GM06990 (cell line): Measurements from ENCODE around the gene PSMD14.

Experiments
- DNase-seq: peaks from one replicate; pipeline ENCODE4 v3.0.0-alpha.2; 2011; ENCODE audit not compliant: insufficient read length; ENCODE audit errors: extremely low read depth
- H3K27me3 ChIP-seq: replicated peaks from 2 replicates; pipeline ENCODE4 v1.6.0; 2011; ENCODE audit warnings: low read length; ENCODE audit not compliant: control insufficient read depth, insufficient read depth
- H3K36me3 ChIP-seq: 2 replicates; pipeline ENCODE4 v1.5.1; 2011; ENCODE audit warnings: low read length; ENCODE audit not compliant: control insufficient read depth, insufficient read depth
- H3K4me3 ChIP-seq: replicated peaks from 2 replicates; pipeline ENCODE4 v1.5.1; 2011; ENCODE audit warnings: low read depth, mild to moderate bottlenecking, control low read depth, low read length
- CTCF ChIP-seq: IDR thresholded peaks from 2 replicates; pipeline ENCODE4 v1.5.1; 2011; ENCODE audit warnings: low read length, control low read depth, mild to moderate bottlenecking, inconsistent platforms; ENCODE audit not compliant: insufficient read depth, poor library complexity, severe bottlenecking

Gene PSMD14

DNA sequence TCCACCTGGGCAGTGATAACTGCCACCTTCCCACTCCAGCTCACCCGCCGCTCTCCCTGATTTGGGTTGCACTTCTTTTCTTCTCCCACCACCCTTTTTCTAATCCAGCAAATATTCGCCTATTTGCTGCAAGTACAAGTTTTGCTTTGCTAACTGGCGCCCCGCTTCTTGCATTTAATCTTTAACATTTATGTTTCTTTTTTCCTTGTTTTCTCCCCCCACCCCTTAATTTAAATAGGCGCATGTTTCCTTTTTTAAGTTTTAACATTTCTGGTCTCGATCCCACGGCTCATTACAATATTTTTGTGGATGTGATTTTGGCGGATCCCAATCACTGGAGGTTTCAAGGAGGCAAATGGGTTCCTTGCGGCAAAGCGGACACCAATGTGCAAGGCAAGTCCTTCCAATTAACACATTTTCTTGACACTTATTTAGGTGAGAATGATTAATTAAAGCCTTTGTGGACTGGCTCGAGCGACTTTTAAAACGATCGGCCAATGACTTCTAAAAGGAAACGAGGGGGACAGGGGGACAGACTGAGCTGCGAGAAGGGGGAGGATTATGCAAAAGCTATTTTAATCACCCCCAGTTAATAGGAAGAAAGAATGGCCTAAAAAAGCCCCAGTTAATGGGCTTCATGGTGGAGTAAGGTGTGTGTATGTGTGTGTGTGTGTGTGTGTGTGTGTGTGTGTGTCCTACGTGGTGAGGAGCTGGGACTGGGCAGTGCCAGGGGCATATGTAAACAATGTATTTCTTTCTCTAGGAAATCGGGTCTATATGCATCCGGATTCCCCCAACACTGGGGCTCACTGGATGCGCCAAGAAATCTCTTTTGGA, 109.4 kb downstream of the PSMD14 start:
- DNase-seq = no peak
- H3K36me3 ChIP-seq = no peaks in the 10 kb centered on the region
- no peak overlapping the region for H3K4me3 ChIP-seq
- no peak for TF ChIP-seq CTCF
- peaks cover 3% of the 10 kb centered on the region for H3K27me3 ChIP-seq

DNA sequence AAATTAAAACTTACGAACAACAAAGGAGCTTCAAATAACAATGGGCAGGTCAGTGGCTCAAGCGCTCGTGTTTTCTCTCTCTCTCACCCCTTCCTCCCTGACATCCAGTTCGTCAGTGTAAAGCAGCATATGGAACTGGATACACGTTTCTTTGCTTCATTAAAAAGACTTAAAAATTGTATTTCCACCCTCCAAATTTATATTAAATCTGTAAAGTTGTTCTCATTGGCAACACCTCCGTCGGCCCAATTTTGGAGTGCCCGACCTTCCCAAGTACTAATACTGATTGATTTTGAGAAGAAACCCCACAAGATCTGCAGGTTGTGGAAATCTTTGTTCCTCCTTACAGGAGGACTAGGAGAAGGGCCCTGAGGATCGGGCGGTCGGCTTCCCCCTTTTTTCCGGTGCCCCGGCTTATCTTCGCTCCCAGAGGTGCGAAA, 110.1 kb downstream of the PSMD14 start:
- H3K4me3 ChIP-seq = no peak overlapping the region; the same call in 1 of the 2 replicates

GRCh38 chr2:161418715-161419637, 110.8 kb downstream of the PSMD14 start:
- peak; percentile 33 for DNase-seq
- H3K27me3 ChIP-seq = peaks cover 3% of the 10 kb centered on the region

More for the DNA sequence above, 110.1 kb downstream of the PSMD14 start:
- DNase-seq = no peak
- TF ChIP-seq CTCF = no peak
- peaks cover 3% of the 10 kb centered on the region for H3K27me3 ChIP-seq
- H3K36me3 ChIP-seq = no peaks in the 10 kb centered on the region

DNA sequence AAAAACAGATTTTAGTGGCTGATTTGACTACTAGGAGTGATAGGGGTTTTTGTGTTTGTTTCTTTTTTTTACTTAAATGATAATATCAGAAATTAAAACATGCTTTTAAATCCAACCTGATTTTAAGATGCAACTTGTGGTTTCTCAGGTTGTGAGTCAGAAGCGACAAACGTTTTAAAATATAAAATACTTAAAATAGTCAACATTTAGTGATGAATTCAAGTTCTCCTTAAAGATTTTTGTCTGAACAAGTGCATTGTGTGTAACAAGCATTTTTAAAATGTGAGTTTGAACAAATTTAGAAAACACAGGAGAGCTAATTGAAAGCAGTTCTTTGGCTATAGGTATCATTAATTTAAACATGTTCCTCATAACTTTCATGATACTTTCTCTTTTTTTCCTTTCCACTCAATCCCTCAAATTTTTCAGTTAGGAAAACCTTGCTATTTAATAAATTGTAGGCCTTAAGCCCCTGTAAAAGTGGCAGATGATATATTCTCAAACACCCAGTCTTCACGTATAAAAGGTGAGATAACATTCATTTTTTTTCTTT, 111.5 kb downstream of the PSMD14 start:
- Histone ChIP-seq H3K36me3 (no peaks in the 10 kb centered on the region), H3K27me3 (peaks cover 3% of the 10 kb centered on the region), H3K4me3 (no peak overlapping the region)
- DNase-seq = no peak
- no peak for TF ChIP-seq CTCF

More at GRCh38 chr2:161418715-161419637, 110.8 kb downstream of the PSMD14 start:
- no peak for TF ChIP-seq CTCF
- Histone ChIP-seq H3K36me3 (no peaks in the 10 kb centered on the region), H3K4me3 (peak overlapping the region; percentile 19)

GRCh38 chr2:161420406-161421074, 112.3 kb downstream of the PSMD14 start:
- TF ChIP-seq CTCF = no peak
- Histone ChIP-seq H3K27me3 (peaks cover 3% of the 10 kb centered on the region), H3K4me3 (no peak overlapping the region), H3K36me3 (no peaks in the 10 kb centered on the region)
- DNase-seq = no peak
